SIG-M5 treated with dmso at 0.1 percent for 504 hours (cell line): ENCODE measurements around the gene RIPK4.
A peak's percentile ranks its signal among the peaks of the same experiment; 100 is the strongest.

Experiments
- DNase-seq: peaks from one replicate; lab custom pipeline; 2025; ENCODE audit not compliant: unreplicated experiment; lab: John Stamatoyannopoulos, UW

RIPK4 gene

DNA sequence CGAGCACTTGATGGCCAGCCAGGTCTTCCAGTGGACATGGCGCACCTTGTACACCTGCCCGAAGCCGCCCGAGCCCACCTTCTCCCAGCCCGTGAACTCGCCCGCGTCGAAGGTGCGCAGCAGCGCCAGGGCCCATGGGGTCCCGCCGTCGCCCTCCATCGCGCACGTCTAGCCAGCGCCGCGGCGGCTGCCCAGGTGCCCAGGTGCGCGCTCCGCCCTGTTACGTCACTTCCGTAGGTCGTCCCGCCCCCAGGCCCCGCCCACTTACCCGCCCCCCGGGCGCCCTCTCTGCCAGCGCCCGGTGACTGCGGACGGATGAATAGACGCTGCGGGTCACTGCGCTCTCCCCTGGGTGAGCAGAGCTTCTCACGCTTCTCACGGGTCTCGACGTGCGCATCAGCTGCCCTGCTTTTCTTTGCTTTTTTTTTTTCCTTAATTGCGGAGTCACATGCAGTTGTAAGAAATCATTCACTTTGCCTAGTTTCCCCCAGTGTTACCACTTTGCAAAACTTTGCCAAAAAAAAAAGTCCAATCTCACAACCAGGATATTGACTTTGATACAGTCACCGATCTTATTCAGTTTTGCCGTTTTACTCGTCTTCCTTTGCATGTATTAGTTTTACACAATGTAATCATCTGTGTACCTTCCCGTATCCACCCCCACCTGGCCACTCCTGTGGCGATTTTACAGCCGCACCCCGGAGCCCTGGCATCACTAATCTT lies at the start of gene RIPK4:
Gene RIPK4 (minus strand): TSS at position 170 of the 723 bp plus-strand sequence. CDS start 11 bp downstream, at position 159.
- peak; percentile 52 for DNase-seq

DNA sequence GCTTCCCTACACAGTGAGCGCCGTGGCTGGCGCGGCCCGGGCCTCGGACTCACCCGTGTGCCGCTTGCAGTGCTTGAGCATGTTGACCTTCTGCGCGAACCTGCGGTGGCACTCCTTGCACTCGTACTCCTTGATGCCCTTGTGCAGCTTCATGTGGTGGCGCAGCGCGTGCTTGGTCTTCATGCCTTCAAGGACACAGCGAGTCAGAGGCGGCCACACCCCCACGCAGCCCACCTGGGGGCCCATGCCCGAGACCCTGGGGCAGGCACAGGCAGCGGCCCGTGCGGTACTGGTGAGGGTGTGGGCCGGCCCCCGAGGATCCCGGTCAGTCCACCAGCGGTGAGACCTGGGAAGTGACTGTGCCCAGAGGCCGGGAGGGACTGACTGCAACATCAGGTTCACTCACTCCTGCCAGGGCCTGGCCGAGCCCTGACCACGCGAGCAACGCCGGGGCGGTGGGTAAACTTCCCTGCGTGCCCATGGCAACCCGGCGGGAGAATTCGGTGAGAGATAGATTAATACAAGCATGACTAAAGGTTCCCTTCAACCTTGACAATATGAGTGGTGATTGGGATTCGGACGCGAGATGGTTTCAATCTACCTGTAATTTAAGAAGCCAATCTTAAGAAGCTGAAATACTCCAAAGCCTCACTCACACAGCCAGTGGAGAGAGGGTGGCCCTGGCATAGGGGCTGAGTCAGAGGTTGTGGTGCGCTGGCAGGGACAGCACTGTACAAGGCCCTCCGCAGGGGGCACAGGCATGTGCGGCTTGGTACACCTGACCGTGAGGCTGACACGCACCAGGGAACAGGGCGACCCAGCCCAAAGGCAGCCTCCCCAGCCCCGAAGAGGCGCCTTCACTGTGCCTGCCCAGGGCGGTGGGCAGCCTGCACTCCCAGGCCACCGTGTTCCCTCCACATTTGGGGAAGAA lies 49.1 kb upstream of the RIPK4 start:
- no peak for DNase-seq

DNA sequence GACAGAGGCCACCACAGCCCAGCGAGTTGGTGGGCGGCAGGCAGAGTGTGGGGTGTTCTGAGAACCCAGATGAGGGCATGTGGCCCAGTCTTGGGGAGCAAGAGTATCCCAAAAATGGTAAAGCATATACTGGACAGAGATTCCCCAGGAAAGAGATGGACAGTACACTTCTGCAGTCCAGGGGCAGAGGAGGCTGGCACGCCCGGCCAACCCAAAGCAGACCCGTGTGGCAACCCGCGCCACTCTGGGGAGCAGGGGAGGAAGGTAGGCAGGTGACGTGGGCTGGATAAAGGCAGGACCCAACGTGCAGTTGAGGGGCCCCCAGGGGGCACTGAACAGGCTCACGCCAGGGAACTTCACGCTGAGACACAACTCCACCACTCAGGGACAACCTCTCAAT lies 46.4 kb upstream of the RIPK4 start:
- no peak for DNase-seq

DNA sequence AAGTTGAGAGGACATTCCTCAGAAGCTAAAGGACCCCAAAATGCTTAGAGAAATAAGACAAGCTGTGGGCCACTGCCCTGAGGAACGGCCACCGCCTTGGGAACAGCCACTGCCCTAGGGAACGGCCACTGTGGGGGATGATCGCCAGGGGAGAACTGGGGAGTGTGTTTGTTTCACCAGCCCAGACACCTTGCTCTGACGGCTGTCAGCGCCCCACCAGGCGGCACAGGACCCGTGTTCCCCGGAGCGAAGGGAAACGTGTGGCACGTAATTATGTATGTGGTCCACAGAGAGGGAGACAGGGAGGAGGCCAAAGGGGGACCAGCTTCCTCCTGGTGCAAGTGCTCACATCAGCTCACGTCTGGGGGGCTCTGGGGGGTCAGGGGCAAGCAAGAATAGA lies 45.8 kb upstream of the RIPK4 start:
- no peak for DNase-seq

DNA sequence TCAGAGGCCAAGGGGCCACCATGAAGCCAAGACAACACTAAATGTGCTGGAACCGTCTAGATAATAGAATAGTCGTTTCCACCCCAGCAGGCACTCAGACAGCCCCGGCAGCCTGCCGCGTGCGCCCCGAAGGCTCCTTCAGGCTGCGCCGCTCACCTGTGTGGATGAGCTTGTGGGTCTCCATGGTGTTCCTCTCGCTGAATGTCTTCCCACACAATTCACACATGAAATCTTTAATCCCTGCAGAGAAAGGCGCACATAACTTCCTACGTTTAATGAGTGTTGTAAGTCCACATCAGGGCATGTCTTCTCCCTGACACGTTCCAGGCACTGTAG lies 43.7 kb upstream of the RIPK4 start:
- DNase-seq = no peak

GRCh38 chr21:41809891-41810596 lies 43.2 kb upstream of the RIPK4 start:
- no peak for DNase-seq

- DNase-seq = no peak
Observed at GRCh38 chr21:41808846-41809245, 42.0 kb upstream of the RIPK4 start.

DNA sequence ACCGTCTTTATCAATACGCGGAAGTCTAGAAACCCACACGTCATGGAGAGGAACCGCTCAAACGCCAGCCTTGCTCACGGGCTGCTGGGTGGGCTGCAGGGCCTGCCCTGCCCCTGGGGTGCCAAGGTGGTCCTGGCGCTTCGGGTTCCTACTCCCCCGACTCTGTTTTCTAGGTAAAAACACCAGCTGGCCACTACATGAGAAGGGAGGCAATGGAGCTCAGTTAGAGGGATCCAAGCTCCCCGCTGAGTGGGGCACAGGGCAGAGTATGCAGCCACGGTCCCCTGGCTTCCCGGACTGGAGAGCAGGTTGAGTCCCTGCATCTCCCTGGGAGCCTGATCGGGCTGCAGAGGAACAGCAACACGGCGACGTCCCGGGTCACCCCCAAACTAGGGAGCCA lies 41.2 kb upstream of the RIPK4 start:
- no peak for DNase-seq

- no peak for DNase-seq
Observed at GRCh38 chr21:41806773-41807172, 39.9 kb upstream of the RIPK4 start.

DNA sequence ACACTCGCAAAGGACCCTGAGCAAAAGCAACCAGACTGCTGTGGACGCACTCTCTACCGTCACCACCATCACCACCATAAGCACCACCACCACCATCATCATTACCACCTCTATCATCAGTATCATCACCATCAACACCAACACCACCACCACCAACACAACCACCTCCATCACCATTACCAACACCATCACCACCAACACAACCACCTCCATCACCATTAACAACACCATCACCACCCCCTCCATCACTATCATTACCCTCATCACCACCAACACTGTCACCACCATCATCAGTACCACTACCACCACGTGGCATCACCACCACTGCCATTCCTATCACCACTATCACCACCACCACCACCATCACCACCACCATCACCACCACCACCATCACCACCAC lies 38.8 kb upstream of the RIPK4 start:
- DNase-seq = no peak

- no peak for DNase-seq
Observed at GRCh38 chr21:41805038-41805437, 38.2 kb upstream of the RIPK4 start.

- no peak for DNase-seq
Observed at GRCh38 chr21:41804381-41804780, 37.5 kb upstream of the RIPK4 start.

- DNase-seq = no peak
Observed at GRCh38 chr21:41803316-41803715, 36.5 kb upstream of the RIPK4 start.

GRCh38 chr21:41802684-41803083 lies 35.8 kb upstream of the RIPK4 start:
- no peak for DNase-seq

GRCh38 chr21:41802198-41802584 lies 35.3 kb upstream of the RIPK4 start:
- DNase-seq = no peak

- no peak for DNase-seq
Observed at GRCh38 chr21:41801321-41802197, 34.7 kb upstream of the RIPK4 start.

DNA sequence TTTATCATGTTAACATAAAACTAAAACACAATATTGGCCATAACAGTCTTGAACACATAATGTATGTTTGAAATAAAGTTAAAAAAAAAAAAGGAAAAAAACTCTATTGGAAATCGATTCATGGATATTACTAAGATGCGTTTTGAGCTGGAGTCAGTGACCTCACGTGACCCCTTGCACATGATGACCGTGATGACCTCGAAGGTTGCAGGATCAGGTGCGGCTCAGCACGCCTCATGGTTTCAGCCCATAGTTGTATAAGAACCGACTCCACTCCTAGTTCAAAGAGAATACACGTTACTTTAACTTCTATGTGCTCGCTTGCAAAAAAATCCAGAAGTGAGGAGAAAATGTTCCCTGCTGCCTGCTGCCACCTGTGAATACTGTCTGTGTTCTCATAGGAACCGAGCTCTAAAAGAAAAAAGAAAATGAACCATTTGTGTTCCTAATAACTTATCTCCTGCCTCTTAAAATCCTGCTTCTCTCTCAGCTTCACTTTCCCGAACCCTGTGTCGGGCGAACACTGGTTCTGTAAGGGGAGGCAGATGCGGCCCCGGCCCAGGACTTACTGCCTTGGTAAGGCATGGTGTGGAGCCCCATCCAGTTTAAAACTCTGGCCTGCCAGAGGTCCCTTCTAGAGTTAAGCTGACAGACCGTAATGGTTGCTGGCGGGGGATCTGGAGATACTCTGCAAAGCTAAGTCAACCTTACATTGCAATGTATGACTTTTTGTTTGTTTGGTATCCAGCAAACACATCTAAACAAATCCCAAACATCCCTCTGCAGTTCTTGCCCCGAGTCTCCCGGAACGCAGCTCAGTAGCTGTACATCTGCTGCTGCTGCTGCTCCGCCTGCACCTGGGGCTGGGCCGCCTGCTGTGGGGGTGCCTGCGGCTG lies 33.8 kb upstream of the RIPK4 start:
- DNase-seq = no peak

GRCh38 chr21:41799763-41800162 lies 32.9 kb upstream of the RIPK4 start:
- no peak for DNase-seq

DNA sequence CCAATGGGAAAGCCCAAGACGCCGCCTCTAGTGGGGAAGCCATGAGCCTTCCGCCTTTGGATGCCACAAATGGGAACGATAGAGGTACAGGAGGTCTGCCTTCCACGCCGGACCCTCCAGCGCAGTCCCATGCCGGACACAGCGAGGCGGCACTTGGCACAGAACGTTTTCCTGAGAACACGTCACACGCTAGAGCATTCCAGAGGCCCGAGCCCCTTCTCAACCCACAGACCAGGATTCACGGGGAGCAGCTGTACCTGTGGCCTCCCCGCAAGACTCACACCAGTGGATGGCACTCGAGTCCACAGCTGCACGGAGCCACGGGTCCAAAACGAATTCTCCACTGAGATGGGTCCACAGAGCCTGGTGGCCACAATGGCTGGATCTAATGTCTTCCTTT lies 31.5 kb upstream of the RIPK4 start:
- DNase-seq = no peak
